OCI-LY1 (cell line): ENCODE data around the gene SHANK3.

Source experiments
- H2AFZ ChIP-seq: fragments of 200-600 bp; sonication (generic), shearing (Covaris generic); 2 replicates; pipeline ENCODE4 v1.6.0; 2014; ENCODE audit warnings: antibody characterized with exemption, mild to moderate bottlenecking, low read length
- H3F3A ChIP-seq: fragments of 200-600 bp; sonication (generic), shearing (Covaris generic); 2 replicates; pipeline ENCODE4 v1.6.0; 2014; ENCODE audit warnings: mild to moderate bottlenecking, antibody characterized with exemption, low read length, moderate library complexity; ENCODE audit not compliant: insufficient read depth
- H3K27ac ChIP-seq: fragments of 200-600 bp; sonication (generic); 2 replicates; pipeline ENCODE4 v1.5.1; 2014; ENCODE audit warnings: low read length, mixed run types, mild to moderate bottlenecking, low read depth; ENCODE audit not compliant: poor library complexity, severe bottlenecking
- H3K27me3 ChIP-seq: fragments of 200-600 bp; sonication (generic); 2 replicates; pipeline ENCODE4 v1.6.0; 2014; ENCODE audit warnings: antibody characterized with exemption, mild to moderate bottlenecking, low read length, moderate library complexity; ENCODE audit not compliant: insufficient read depth
- H3K36me3 ChIP-seq: fragments of 200-600 bp; sonication (generic); 2 replicates; pipeline ENCODE4 v1.6.1; 2014; ENCODE audit warnings: mild to moderate bottlenecking, antibody characterized with exemption, low read length, moderate library complexity, mixed read lengths; ENCODE audit not compliant: insufficient read depth
- H3K4me1 ChIP-seq: fragments of 200-600 bp; sonication (generic); 2 replicates; pipeline ENCODE4 v1.5.1; 2014; ENCODE audit warnings: mild to moderate bottlenecking, low read length, moderate library complexity; ENCODE audit not compliant: insufficient read depth, severe bottlenecking
- H3K4me2 ChIP-seq: fragments of 200-600 bp; sonication (generic), shearing (Covaris generic); 2 replicates; pipeline ENCODE4 v1.6.1; 2014; ENCODE audit warnings: low read length
- H3K4me3 ChIP-seq: fragments of 200-600 bp; sonication (generic); 2 replicates; pipeline ENCODE4 v1.5.1; 2014; ENCODE audit warnings: low read length, low read depth, mild to moderate bottlenecking, mixed read lengths; ENCODE audit not compliant: poor library complexity, severe bottlenecking
- H3K79me2 ChIP-seq: fragments of 200-600 bp; shearing (Covaris generic); 2 replicates; pipeline ENCODE4 v1.6.1; 2016; ENCODE audit warnings: mixed run types, low read length, mixed read lengths; ENCODE audit not compliant: insufficient read depth
- H3K9ac ChIP-seq: fragments of 200-600 bp; sonication (generic), shearing (Covaris generic); 2 replicates; pipeline ENCODE4 v1.6.1; 2014; ENCODE audit warnings: mild to moderate bottlenecking, low read length, mixed read lengths
- H3K9me2 ChIP-seq: fragments of 200-600 bp; sonication (generic), shearing (Covaris generic); 2 replicates; pipeline ENCODE4 v1.6.1; 2014; ENCODE audit warnings: low read depth, mild to moderate bottlenecking, low read length, mixed read lengths
- H3K9me3 ChIP-seq: fragments of 200-600 bp; shearing (Covaris generic); 2 replicates; pipeline ENCODE4 v1.6.1; 2014; ENCODE audit warnings: low read length, mixed read lengths
- H4K20me1 ChIP-seq: fragments of 200-600 bp; sonication (generic), shearing (Covaris generic); 2 replicates; pipeline ENCODE4 v1.6.0; 2016; ENCODE audit warnings: mild to moderate bottlenecking, low read length; ENCODE audit not compliant: insufficient read depth
- EZH2 ChIP-seq: fragments of 200-600 bp; sonication (generic), shearing (Covaris generic); IDR thresholded peaks from 2 replicates; pipeline ENCODE4 v1.8.0; 2017; ENCODE audit warnings: borderline replicate concordance, mixed run types, mild to moderate bottlenecking, antibody characterized with exemption, low read length, moderate library complexity, mixed read lengths
- TF ChIP-seq, protein P1 (sequence below): fragments of 200-600 bp; sonication (generic), shearing (Covaris generic); IDR thresholded peaks from 2 replicates; pipeline ENCODE4 v1.5.1; 2017; ENCODE audit warnings: mild to moderate bottlenecking, antibody characterized with exemption, low read length, moderate library complexity, mixed read lengths

SHANK3 gene

GRCh38 chr22:50684501-50684900, 11.9 kb downstream of the SHANK3 start:
- no peaks in the 10 kb centered on the region for H4K20me1 ChIP-seq
- H3K9me2 ChIP-seq, result no peaks in the 10 kb centered on the region
- H2AFZ ChIP-seq, result no peak overlapping the region
- no peak overlapping the region for H3K9ac ChIP-seq
- H3K36me3 ChIP-seq, result no peaks in the 10 kb centered on the region
- H3K27me3 ChIP-seq, result no peaks in the 10 kb centered on the region
- TF ChIP-seq, protein P1, sequence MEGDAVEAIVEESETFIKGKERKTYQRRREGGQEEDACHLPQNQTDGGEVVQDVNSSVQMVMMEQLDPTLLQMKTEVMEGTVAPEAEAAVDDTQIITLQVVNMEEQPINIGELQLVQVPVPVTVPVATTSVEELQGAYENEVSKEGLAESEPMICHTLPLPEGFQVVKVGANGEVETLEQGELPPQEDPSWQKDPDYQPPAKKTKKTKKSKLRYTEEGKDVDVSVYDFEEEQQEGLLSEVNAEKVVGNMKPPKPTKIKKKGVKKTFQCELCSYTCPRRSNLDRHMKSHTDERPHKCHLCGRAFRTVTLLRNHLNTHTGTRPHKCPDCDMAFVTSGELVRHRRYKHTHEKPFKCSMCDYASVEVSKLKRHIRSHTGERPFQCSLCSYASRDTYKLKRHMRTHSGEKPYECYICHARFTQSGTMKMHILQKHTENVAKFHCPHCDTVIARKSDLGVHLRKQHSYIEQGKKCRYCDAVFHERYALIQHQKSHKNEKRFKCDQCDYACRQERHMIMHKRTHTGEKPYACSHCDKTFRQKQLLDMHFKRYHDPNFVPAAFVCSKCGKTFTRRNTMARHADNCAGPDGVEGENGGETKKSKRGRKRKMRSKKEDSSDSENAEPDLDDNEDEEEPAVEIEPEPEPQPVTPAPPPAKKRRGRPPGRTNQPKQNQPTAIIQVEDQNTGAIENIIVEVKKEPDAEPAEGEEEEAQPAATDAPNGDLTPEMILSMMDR, result no peak
- TF ChIP-seq EZH2, result no peak
- H3F3A ChIP-seq, result no peaks in the 10 kb centered on the region
- peaks cover 10% of the 10 kb centered on the region for H3K4me1 ChIP-seq
- no peaks in the 10 kb centered on the region for H3K9me3 ChIP-seq
- no peaks in the 10 kb centered on the region for H3K79me2 ChIP-seq
- H3K4me3 ChIP-seq, result no peak overlapping the region
- H3K27ac ChIP-seq, result no peak overlapping the region
- no peak overlapping the region for H3K4me2 ChIP-seq

GRCh38 chr22:50684986-50685385, 12.4 kb downstream of the SHANK3 start:
- H3K36me3 ChIP-seq, result no peaks in the 10 kb centered on the region
- no peaks in the 10 kb centered on the region for H3F3A ChIP-seq
- no peak for TF ChIP-seq EZH2
- TF ChIP-seq, protein P1, result no peak
- no peak overlapping the region for H3K4me2 ChIP-seq
- no peak overlapping the region for H3K9ac ChIP-seq
- no peak overlapping the region for H3K4me3 ChIP-seq
- H3K79me2 ChIP-seq, result no peaks in the 10 kb centered on the region
- no peaks in the 10 kb centered on the region for H4K20me1 ChIP-seq
- H3K4me1 ChIP-seq, result peaks cover 10% of the 10 kb centered on the region
- H3K9me2 ChIP-seq, result no peaks in the 10 kb centered on the region
- H3K27me3 ChIP-seq, result no peaks in the 10 kb centered on the region
- H2AFZ ChIP-seq, result no peak overlapping the region
- H3K9me3 ChIP-seq, result no peaks in the 10 kb centered on the region
- no peak overlapping the region for H3K27ac ChIP-seq

DNA sequence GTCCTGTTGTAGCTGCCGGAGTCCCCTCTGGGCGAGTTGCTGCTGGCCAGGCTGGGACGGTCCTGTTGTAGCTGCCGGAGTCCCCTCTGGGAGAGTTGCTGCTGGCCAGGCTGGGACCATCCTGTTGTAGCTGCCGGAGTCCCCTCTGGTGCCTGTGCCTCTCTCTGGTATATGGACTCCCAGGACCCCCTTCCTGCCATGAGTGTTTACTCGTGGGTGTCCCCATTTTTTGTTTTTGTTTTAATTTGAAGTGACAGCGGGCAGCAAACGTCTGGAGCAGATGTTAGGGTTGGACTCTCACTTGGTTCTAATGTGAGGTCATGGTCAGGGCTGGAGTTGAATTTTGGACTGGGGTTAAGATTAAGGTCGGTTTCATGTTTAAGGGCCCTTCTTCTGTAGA, 14.2 kb downstream of the SHANK3 start:
- no peaks in the 10 kb centered on the region for H3K9me2 ChIP-seq
- peaks cover 10% of the 10 kb centered on the region for H3K4me1 ChIP-seq
- no peaks in the 10 kb centered on the region for H3K79me2 ChIP-seq
- no peak overlapping the region; the same call in 1 of the 2 replicates for H3K9ac ChIP-seq
- no peaks in the 10 kb centered on the region for H3K27me3 ChIP-seq
- H3K9me3 ChIP-seq, result no peaks in the 10 kb centered on the region
- H2AFZ ChIP-seq, result no peak overlapping the region
- no peak overlapping the region for H3K4me3 ChIP-seq
- H3K4me2 ChIP-seq, result no peak overlapping the region; the same call in 1 of the 2 replicates
- no peaks in the 10 kb centered on the region for H4K20me1 ChIP-seq
- H3F3A ChIP-seq, result no peaks in the 10 kb centered on the region
- no peak overlapping the region for H3K27ac ChIP-seq
- TF ChIP-seq EZH2, result no peak
- TF ChIP-seq, protein P1, result no peak
- H3K36me3 ChIP-seq, result no peaks in the 10 kb centered on the region
